Calu3 (cell line): Measurements from ENCODE around the gene AGBL2. TPM values are rescaled to one million over a fixed set of nuclear protein-coding genes. Genes with fewer than 3 reads are reported as not detected.
"Not testable (repeated sequence)": the region's sequence is repeated elsewhere in the genome, so short reads cannot be mapped to it uniquely, and the experiment has no call there.

Experiments used
- BruUV-seq: library from RNA; stranded (reverse); fragments of 400-500 nt; replicated peaks from 2 replicates; lab custom pipeline; 2021; lab: Mats Ljungman, UMichigan
- CTCF ChIA-PET: fragments of 300-600 bp; sonication (Branson Sonifier 250); formaldehyde crosslinking; loops from one replicate; lab custom pipeline; 2022; ENCODE audit warnings: antibody characterized with exemption; lab: Charles Lee
- DNase-seq: peaks from one replicate; pipeline ENCODE4 v3.0.0; 2022
- H3K27ac Mint-ChIP-seq: one replicate; pipeline ENCODE4 v1.8.0; 2022; ENCODE audit warnings: mixed read lengths; ENCODE audit not compliant: unreplicated experiment
- H3K27me3 Mint-ChIP-seq: one replicate; pipeline ENCODE4 v1.8.0; 2022; ENCODE audit warnings: mixed read lengths; ENCODE audit not compliant: unreplicated experiment
- H3K36me3 Mint-ChIP-seq: one replicate; pipeline ENCODE4 v1.8.0; 2022; ENCODE audit warnings: mild to moderate bottlenecking, moderate library complexity, mixed read lengths; ENCODE audit not compliant: insufficient read depth, unreplicated experiment
- H3K4me1 Mint-ChIP-seq: one replicate; pipeline ENCODE4 v1.8.0; 2022; ENCODE audit warnings: mild to moderate bottlenecking, low read depth, mixed read lengths; ENCODE audit not compliant: unreplicated experiment
- H3K4me3 Mint-ChIP-seq: one replicate; pipeline ENCODE4 v1.8.0; 2022; ENCODE audit warnings: mild to moderate bottlenecking, low read depth, moderate library complexity, mixed read lengths; ENCODE audit not compliant: unreplicated experiment
- H3K9me3 Mint-ChIP-seq: one replicate; pipeline ENCODE4 v1.8.0; 2022; ENCODE audit warnings: low read depth, mixed read lengths; ENCODE audit not compliant: unreplicated experiment
- CTCF ChIP-seq: fragments of 200-600 bp; IDR thresholded peaks from one replicate; pipeline ENCODE4 v1.8.0; 2022; ENCODE audit warnings: antibody characterized with exemption; ENCODE audit not compliant: unreplicated experiment
- intact Hi-C: fragments of 100-400 bp; cut with micrococcal nuclease; formaldehyde crosslinking; loops from one replicate; pipeline ENCODE4 v1.10.0; 2022; ENCODE audit not compliant: unreplicated experiment
- total RNA-seq: library from RNA; stranded (reverse); gene quantifications from 2 replicates; pipeline ENCODE4 v1.2.3, GENCODE V29; 2022

The AGBL2 gene
- total RNA-seq, 1 experiment from 2014 or later: 6.1 TPM

GRCh38 chr11:47688111-47688510 lies 27.1 kb downstream of the AGBL2 start:
- CTCF ChIA-PET: no interaction called here
- DNase-seq: no peak
- intact Hi-C loops: no loop called here
- H3K9me3 Mint-ChIP-seq: no peaks in the 10 kb centered on the region
- no peaks in the 10 kb centered on the region for H3K27me3 Mint-ChIP-seq
- H3K27ac Mint-ChIP-seq: no peak overlapping the region
- no peak overlapping the region for H3K4me3 Mint-ChIP-seq
- TF ChIP-seq CTCF: no peak
- BruUV-seq: no TSS peak
- H3K36me3 Mint-ChIP-seq: no peaks in the 10 kb centered on the region
- no peaks in the 10 kb centered on the region for H3K4me1 Mint-ChIP-seq

DNA sequence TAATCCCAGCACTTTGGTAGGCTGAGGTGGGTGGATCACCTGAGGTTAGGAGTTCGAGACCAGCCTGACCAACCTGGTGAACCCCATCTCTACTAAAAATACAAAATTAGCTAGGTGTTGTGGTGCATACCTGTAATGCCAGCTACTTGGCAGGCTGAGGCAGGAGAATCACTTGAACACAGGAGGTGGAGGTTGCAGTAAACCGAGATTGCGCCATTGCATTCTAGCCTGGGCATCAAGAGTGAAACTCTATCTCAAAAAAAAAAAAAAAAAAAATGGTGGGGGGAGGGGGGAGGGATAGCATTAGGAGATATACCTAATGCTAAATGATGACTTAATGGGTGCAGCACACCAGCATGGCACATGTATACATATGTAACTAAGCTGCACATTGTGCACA lies 28.5 kb downstream of the AGBL2 start:
- H3K4me1 Mint-ChIP-seq, H3K36me3 Mint-ChIP-seq, H3K27me3 Mint-ChIP-seq, DNase-seq, H3K4me3 Mint-ChIP-seq, BruUV-seq, intact Hi-C loops, H3K27ac Mint-ChIP-seq, H3K9me3 Mint-ChIP-seq: not testable (repeated sequence)
- CTCF ChIA-PET: interaction anchor here (0.7 kb wide), 2 partner anchors 10 to 147 kb away, joined by 6 read pairs; no protein-coding TSS in a partner anchor

DNA sequence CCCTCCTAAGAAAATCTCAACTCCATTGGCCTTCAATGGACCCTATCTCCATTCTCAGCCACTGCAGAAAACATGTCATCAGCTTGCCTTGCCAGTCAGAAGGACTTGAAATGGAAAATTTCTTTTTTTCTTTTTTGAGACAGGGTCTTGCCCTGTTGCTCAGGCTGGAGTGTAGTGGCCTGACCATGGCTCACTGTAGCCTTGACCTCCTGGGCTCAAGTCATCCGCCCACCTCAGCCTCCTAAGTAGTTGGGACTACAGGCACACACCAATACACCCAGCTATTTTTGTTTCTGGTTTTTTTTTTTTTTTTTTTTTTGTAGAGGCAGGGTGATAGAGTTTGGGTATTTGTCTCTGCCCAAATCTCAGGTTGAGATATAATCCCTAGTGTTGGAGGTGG lies 29.0 kb downstream of the AGBL2 start:
- TF ChIP-seq CTCF: no peak
- intact Hi-C loops: no loop called here
- Mint-ChIP-seq H3K4me1 (no peaks in the 10 kb centered on the region), H3K27me3 (no peaks in the 10 kb centered on the region), H3K4me3 (no peak overlapping the region), H3K36me3 (no peaks in the 10 kb centered on the region), H3K9me3 (no peaks in the 10 kb centered on the region), H3K27ac (no peak overlapping the region)
- no TSS peak for BruUV-seq
- CTCF ChIA-PET: no interaction called here
- no peak for DNase-seq

DNA sequence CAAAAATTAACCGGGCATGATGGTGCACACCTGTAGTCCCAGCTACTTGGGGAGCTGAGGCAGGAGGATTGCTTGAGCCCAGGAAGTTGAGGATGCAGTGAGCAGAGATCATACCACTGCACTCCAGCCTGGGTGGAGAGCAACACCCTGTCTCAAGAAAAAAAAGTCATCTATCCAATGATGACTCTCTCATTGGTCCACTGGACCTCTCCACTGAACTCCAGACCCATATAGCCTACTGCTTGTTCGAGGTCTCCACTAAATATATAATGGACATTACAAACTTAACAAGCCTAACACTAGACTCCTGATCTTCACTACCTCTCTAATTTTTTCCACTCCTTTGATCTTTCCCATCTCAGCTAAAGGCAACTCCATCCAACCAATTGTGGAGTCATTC lies 39.3 kb downstream of the AGBL2 start:
- Mint-ChIP-seq H3K4me3 (no peak overlapping the region), H3K27me3 (no peaks in the 10 kb centered on the region), H3K36me3 (no peaks in the 10 kb centered on the region), H3K27ac (no peak overlapping the region), H3K4me1 (peaks cover 8% of the 10 kb centered on the region), H3K9me3 (no peaks in the 10 kb centered on the region)
- intact Hi-C loops: no loop called here
- TF ChIP-seq CTCF: no peak
- BruUV-seq: no TSS peak
- no peak for DNase-seq
- CTCF ChIA-PET: no interaction called here

- Mint-ChIP-seq H3K9me3 (no peaks in the 10 kb centered on the region), H3K4me1 (peaks cover 8% of the 10 kb centered on the region), H3K4me3 (no peak overlapping the region), H3K27ac (no peak overlapping the region), H3K27me3 (no peaks in the 10 kb centered on the region), H3K36me3 (no peaks in the 10 kb centered on the region)
- DNase-seq: no peak
- intact Hi-C loops: no loop called here
- CTCF ChIA-PET: no interaction called here
- no peak for TF ChIP-seq CTCF
- no TSS peak for BruUV-seq
These were observed 42.9 kb downstream of the AGBL2 start for GRCh38 chr11:47672283-47672730.
